ENCODE results near the gene PRKAG3. TPM values are rescaled to one million over a fixed set of nuclear protein-coding genes. Genes with fewer than 3 reads are reported as not detected.
A peak's percentile ranks its signal among the peaks of the same experiment; 100 is the strongest.

Gene PRKAG3
- total and polyA plus RNA-seq, 2 experiments from 2014 or later = not detected

GRCh38 chr2:218833023-218833609 is 1.5 kb upstream of the PRKAG3 start:
- Histone ChIP-seq H3K9me3 (ENCODE audit: low read depth) (no peaks in the 10 kb centered on the region), H3K27me3 (replicated peaks; ENCODE audit: insufficient read depth) (peaks cover 17% of the 10 kb centered on the region; the same call in 1 of the 2 replicates), H2AFZ (no peak overlapping the region)

GRCh38 chr2:218832520-218832919 is 917 bp upstream of the PRKAG3 start:
- Histone ChIP-seq H3K9me2 (ENCODE audit: insufficient read depth) (no peaks in the 10 kb centered on the region), H4K20me1 (ENCODE audit: insufficient read depth) (no peaks in the 10 kb centered on the region), H3K36me3 (ENCODE audit: low read depth) (no peaks in the 10 kb centered on the region), H3K9me3 (ENCODE audit: low read depth) (no peaks in the 10 kb centered on the region), H3K27me3 (replicated peaks; ENCODE audit: insufficient read depth) (peaks cover 16% of the 10 kb centered on the region; the same call in 1 of the 2 replicates), H3K4me2 (ENCODE audit: unreplicated experiment) (no peak overlapping the region), H3K9ac (no peak overlapping the region), H3F3A (ENCODE audit: insufficient read depth) (no peaks in the 10 kb centered on the region), H3K27ac (no peak overlapping the region), H3K4me3 (no peak overlapping the region), H3K4me1 (ENCODE audit: insufficient read depth) (peaks cover 10% of the 10 kb centered on the region; the same call in 1 of the 2 replicates), H2AFZ (no peak overlapping the region), H3K79me2 (ENCODE audit: insufficient read depth) (no peaks in the 10 kb centered on the region)
- in situ Hi-C loops (cut with MboI) = no loop called here
- 0 to 9% methylated on average over 3 of the region's 3 CpGs for WGBS, 2 experiments (ENCODE audit: low coverage in 1 of 2, low lambda C conversion rate in 2 of 2, missing lambda C conversion rate in 2 of 2)
- DNase-seq = peak; percentile 45
- TF ChIP-seq EZH2phosphoT487 (IDR thresholded peaks at IDR 0.05; ENCODE audit: insufficient read depth, low read depth) = no peak
- no peak for TF ChIP-seq EZH2 (IDR thresholded peaks at IDR 0.05; ENCODE audit: insufficient read depth, poor library complexity, severe bottlenecking)

More at GRCh38 chr2:218833023-218833609, 1.5 kb upstream of the PRKAG3 start:
- Histone ChIP-seq H3K4me2 (ENCODE audit: unreplicated experiment) (no peak overlapping the region), H3F3A (ENCODE audit: insufficient read depth) (no peaks in the 10 kb centered on the region), H3K79me2 (ENCODE audit: insufficient read depth) (no peaks in the 10 kb centered on the region), H3K36me3 (ENCODE audit: low read depth) (no peaks in the 10 kb centered on the region), H3K27ac (no peak overlapping the region), H3K9me2 (ENCODE audit: insufficient read depth) (no peaks in the 10 kb centered on the region), H4K20me1 (ENCODE audit: insufficient read depth) (no peaks in the 10 kb centered on the region), H3K4me3 (no peak overlapping the region), H3K9ac (no peak overlapping the region), H3K4me1 (ENCODE audit: insufficient read depth) (peaks cover 10% of the 10 kb centered on the region; the same call in 1 of the 2 replicates)
- in situ Hi-C loops (cut with MboI) = no loop called here
- TF ChIP-seq EZH2 (IDR thresholded peaks at IDR 0.05; ENCODE audit: insufficient read depth, poor library complexity, severe bottlenecking) (no peak), EZH2phosphoT487 (IDR thresholded peaks at IDR 0.05; ENCODE audit: insufficient read depth, low read depth) (no peak)
- 40 to 61% methylated on average over 4 of the region's 4 CpGs for WGBS, 2 experiments (ENCODE audit: low coverage in 1 of 2, low lambda C conversion rate in 2 of 2, missing lambda C conversion rate in 2 of 2)
- no peak for DNase-seq

GRCh38 chr2:218832081-218832480 is 478 bp upstream of the PRKAG3 start:
- Histone ChIP-seq H3K9me3 (ENCODE audit: low read depth) (no peaks in the 10 kb centered on the region), H3K4me1 (ENCODE audit: insufficient read depth) (peaks cover 10% of the 10 kb centered on the region; the same call in 1 of the 2 replicates), H3K4me2 (ENCODE audit: unreplicated experiment) (no peak overlapping the region), H4K20me1 (ENCODE audit: insufficient read depth) (no peaks in the 10 kb centered on the region), H3K79me2 (ENCODE audit: insufficient read depth) (no peaks in the 10 kb centered on the region), H3K27ac (no peak overlapping the region), H3K9me2 (ENCODE audit: insufficient read depth) (no peaks in the 10 kb centered on the region), H3K36me3 (ENCODE audit: low read depth) (no peaks in the 10 kb centered on the region), H2AFZ (no peak overlapping the region), H3K4me3 (no peak overlapping the region), H3K9ac (no peak overlapping the region), H3F3A (ENCODE audit: insufficient read depth) (no peaks in the 10 kb centered on the region), H3K27me3 (replicated peaks; ENCODE audit: insufficient read depth) (peaks cover 13% of the 10 kb centered on the region; the same call in 1 of the 2 replicates)
- TF ChIP-seq EZH2 (IDR thresholded peaks at IDR 0.05; ENCODE audit: insufficient read depth, poor library complexity, severe bottlenecking) = no peak
- TF ChIP-seq EZH2phosphoT487 (IDR thresholded peaks at IDR 0.05; ENCODE audit: insufficient read depth, low read depth) = no peak
- in situ Hi-C loops (cut with MboI) = no loop called here
- WGBS, 2 experiments (ENCODE audit: low coverage in 1 of 2, low lambda C conversion rate in 2 of 2, missing lambda C conversion rate in 2 of 2) = 67 to 74% methylated on average over 3 of the region's 3 CpGs
- DNase-seq = peak; percentile 19

- WGBS, 2 experiments (ENCODE audit: low coverage in 1 of 2, low lambda C conversion rate in 2 of 2, missing lambda C conversion rate in 2 of 2) = 72 to 83% methylated on average over 3 of the region's 3 CpGs
- no peak for DNase-seq
- Histone ChIP-seq H4K20me1 (ENCODE audit: insufficient read depth) (no peaks in the 10 kb centered on the region), H3K4me3 (no peak overlapping the region), H3K9me3 (ENCODE audit: low read depth) (no peaks in the 10 kb centered on the region), H3K27me3 (replicated peaks; ENCODE audit: insufficient read depth) (peaks cover 12% of the 10 kb centered on the region; the same call in 1 of the 2 replicates), H3K4me1 (ENCODE audit: insufficient read depth) (peaks cover 10% of the 10 kb centered on the region; the same call in 1 of the 2 replicates), H3K9me2 (ENCODE audit: insufficient read depth) (no peaks in the 10 kb centered on the region), H3K27ac (no peak overlapping the region), H3F3A (ENCODE audit: insufficient read depth) (no peaks in the 10 kb centered on the region), H3K36me3 (ENCODE audit: low read depth) (no peaks in the 10 kb centered on the region), H3K9ac (no peak overlapping the region), H3K79me2 (ENCODE audit: insufficient read depth) (no peaks in the 10 kb centered on the region), H3K4me2 (ENCODE audit: unreplicated experiment) (no peak overlapping the region), H2AFZ (no peak overlapping the region)
- TF ChIP-seq EZH2 (IDR thresholded peaks at IDR 0.05; ENCODE audit: insufficient read depth, poor library complexity, severe bottlenecking) (no peak), EZH2phosphoT487 (IDR thresholded peaks at IDR 0.05; ENCODE audit: insufficient read depth, low read depth) (no peak)
- in situ Hi-C loops (cut with MboI) = no loop called here
These were observed 887 bp downstream of the PRKAG3 start for GRCh38 chr2:218830526-218831306.
